BJ (cell line): Measurements from ENCODE around the gene PDE6B. TPM values are rescaled to one million over a fixed set of nuclear protein-coding genes. Genes with fewer than 3 reads are reported as not detected.
"Not testable (repeated sequence)": the region's sequence is repeated elsewhere in the genome, so short reads cannot be mapped to it uniquely, and the experiment has no call there.

Source experiments
- CTCF ChIA-PET: fragments of 350-600 bp; formaldehyde crosslinking; extraction: SDS; loops from one replicate; lab custom pipeline; 2021; ENCODE audit warnings: antibody characterized with exemption, inconsistent platforms; lab: Yijun Ruan, JAX
- POLR2A ChIA-PET: fragments of 300-600 bp; sonication (Branson Sonifier 250); formaldehyde crosslinking; extraction: SDS; loops from one replicate; lab custom pipeline; 2021; ENCODE audit warnings: antibody characterized with exemption; lab: Charles Lee
- DNase-seq: peaks from one replicate; pipeline ENCODE4 v3.0.0-alpha.2; 2011; ENCODE audit warnings: low read depth
- H3K27me3 ChIP-seq: 2 replicates; pipeline ENCODE4 v1.6.0; 2011; ENCODE audit warnings: low read length; ENCODE audit not compliant: control insufficient read depth, insufficient read depth
- H3K36me3 ChIP-seq: 2 replicates; pipeline ENCODE4 v1.5.1; 2011; ENCODE audit warnings: low read length; ENCODE audit not compliant: control insufficient read depth, insufficient read depth
- H3K4me3 ChIP-seq: 2 replicates; pipeline ENCODE4 v1.5.1; 2011; ENCODE audit warnings: low read depth, mild to moderate bottlenecking, control low read depth, low read length
- polyA plus RNA-seq: library from polyadenylated mRNA; depleted of rRNA; stranded (reverse); fragments of >200 nt; gene quantifications from 2 replicates; pipeline ENCODE4 v1.2.3, GENCODE V29; 2011
- TF ChIP-seq, protein P1 (sequence below): IDR thresholded peaks from 2 replicates; pipeline ENCODE4 v1.5.1; 2011; ENCODE audit warnings: low read depth, mild to moderate bottlenecking, control low read depth, inconsistent platforms, low read length, moderate library complexity; ENCODE audit not compliant: insufficient read depth

The PDE6B gene
- polyA plus RNA-seq, 1 experiment, result 0.10 TPM

- Histone ChIP-seq H3K4me3 (peak overlapping the region; percentile 31), H3K36me3 (no peaks in the 10 kb centered on the region), H3K27me3 (0 out of 2 replicates have a peak, but pooled peaks cover under 1% of the 10 kb centered on the region)
- ChIA-PET POLR2A (no interaction called here), CTCF (interaction anchor here (1.3 kb wide), 1 partner anchor 12 kb away, joined by 4 read pairs; no protein-coding TSS in a partner anchor)
- TF ChIP-seq, protein P1, sequence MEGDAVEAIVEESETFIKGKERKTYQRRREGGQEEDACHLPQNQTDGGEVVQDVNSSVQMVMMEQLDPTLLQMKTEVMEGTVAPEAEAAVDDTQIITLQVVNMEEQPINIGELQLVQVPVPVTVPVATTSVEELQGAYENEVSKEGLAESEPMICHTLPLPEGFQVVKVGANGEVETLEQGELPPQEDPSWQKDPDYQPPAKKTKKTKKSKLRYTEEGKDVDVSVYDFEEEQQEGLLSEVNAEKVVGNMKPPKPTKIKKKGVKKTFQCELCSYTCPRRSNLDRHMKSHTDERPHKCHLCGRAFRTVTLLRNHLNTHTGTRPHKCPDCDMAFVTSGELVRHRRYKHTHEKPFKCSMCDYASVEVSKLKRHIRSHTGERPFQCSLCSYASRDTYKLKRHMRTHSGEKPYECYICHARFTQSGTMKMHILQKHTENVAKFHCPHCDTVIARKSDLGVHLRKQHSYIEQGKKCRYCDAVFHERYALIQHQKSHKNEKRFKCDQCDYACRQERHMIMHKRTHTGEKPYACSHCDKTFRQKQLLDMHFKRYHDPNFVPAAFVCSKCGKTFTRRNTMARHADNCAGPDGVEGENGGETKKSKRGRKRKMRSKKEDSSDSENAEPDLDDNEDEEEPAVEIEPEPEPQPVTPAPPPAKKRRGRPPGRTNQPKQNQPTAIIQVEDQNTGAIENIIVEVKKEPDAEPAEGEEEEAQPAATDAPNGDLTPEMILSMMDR, result no peak
- no peak for DNase-seq
These were observed 62.8 kb downstream of the PDE6B start for GRCh38 chr4:687971-688853.

DNA sequence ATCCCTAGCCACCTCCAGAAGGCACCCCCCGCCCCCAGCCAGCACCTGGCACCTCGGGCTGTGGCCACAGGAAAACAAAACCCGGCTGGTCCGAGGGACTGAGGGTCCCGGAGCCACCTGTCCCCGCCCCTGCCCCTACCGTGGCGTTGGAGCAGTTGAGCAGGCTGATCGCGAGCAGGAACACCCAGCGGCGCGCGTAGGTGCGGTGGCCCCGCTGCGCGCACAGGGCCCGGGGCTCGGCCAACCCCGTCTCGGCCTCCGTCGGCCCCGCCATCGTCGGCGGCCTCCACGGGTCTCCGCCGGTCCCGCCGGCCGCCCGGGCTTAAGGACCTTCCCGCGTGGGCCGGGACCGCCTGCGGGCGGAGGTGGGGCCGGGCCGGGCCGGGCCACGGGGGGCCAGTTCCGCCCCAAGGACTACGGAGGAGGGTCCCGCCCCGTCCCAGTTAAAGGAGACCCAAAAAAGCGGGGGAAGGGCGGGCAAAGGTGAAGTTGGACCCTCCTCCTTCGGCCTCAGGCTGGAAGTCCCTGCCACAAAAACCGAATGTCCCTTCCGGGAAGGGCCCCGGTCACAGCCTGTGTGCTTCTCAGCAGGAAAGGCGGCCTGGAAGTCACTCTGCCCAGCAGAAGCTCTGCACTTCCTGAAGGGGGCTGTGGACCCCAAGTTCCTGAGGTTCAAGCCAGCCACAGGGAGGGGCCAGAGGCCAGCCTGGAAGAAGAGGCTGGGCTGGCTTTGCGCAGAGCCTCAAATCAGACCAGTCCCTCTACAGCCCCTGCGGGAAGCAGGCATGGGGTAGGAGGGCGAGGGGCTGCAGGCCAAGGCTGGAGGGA lies 63.7 kb downstream of the PDE6B start, which contains the start of gene SLC49A3:
Gene SLC49A3, minus strand, starts transcription at position 298 of the 828 bp plus-strand sequence. Its CDS starts 24 bp downstream, at position 274.
- no peak for DNase-seq
- CTCF ChIA-PET, result interaction anchor here (0.6 kb wide), 1 partner anchor 38 kb away, joined by 4 read pairs; no protein-coding TSS in a partner anchor
- H3K4me3 ChIP-seq, result peak within 1 kb of the TSS; percentile 31

DNA sequence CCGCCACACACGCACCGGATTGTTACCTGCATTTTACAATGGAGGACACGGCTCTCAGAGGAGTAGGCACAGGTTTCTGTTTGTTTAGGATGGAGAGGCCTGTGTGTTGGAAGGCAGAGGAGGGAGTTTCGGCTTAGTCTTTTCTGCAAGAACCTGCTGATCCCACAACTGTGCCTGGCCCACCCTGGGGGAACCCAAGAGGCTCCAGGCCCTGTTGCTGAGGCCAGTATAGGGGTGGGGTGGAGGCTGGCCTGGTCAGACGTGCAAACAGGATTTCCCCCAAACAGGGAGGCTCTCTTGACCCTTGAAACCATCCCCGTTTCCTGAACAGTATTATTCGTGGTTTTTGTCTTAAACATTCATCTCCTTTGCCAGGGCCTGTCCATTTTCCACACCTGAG lies 64.3 kb downstream of the PDE6B start:
- ChIA-PET POLR2A (no interaction called here), CTCF (interaction anchor here (0.6 kb wide), 1 partner anchor 37 kb away, joined by 4 read pairs; no protein-coding TSS in a partner anchor)
- peaks cover 2% of the 10 kb centered on the region; the same call in 1 of the 2 replicates for H3K27me3 ChIP-seq
- H3K36me3 ChIP-seq, result no peaks in the 10 kb centered on the region
- TF ChIP-seq, protein P1, result no peak
- DNase-seq, result no peak
- H3K4me3 ChIP-seq, result no peak overlapping the region

More for the DNA sequence above, 63.7 kb downstream of the PDE6B start, which contains the start of gene SLC49A3:
- no peaks in the 10 kb centered on the region for H3K36me3 ChIP-seq
- H3K27me3 ChIP-seq, result peaks cover 2% of the 10 kb centered on the region; the same call in 1 of the 2 replicates
- TF ChIP-seq, protein P1, result no peak
- POLR2A ChIA-PET, result no interaction called here

DNA sequence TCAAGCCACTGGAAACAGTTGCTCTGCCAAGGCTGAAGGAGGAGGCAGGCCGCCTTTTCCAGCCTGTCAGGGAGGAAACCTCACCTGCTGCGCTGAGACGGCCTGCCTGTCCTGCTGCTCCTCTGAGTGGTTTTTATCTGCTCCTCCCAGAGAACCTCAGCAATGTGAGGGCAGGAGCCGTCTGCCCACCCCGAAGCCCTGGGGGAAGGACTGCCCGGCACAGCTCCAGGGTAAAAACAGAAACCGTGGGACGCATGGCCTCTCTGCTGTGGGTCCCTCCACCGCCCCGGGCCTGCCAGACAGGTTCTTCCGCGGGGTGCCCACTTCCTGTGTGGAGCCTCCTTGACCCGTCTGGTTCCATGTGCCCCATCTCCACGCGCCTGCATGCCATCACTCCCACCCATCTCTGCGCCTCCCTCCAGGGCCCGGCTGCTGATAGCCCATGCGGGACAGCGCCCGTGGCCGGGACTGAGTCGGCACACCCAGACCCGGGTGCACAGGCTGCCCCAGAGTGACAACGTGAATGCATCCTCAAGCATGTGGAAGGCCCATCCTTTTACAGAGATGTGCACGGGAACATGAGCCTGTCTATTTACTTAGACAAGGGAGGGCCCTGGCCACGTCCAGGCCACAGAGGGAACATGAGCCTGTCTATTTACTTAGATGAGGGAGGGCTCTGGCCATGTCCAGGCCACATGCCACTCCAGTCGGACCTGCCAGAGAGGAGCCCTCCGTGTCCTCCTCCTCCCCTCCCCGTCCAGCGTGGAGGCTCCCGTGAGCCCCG lies 67.6 kb downstream of the PDE6B start:
- Histone ChIP-seq H3K27me3 (peaks cover 2% of the 10 kb centered on the region; the same call in 1 of the 2 replicates), H3K36me3 (no peaks in the 10 kb centered on the region), H3K4me3 (no peak overlapping the region)
- POLR2A ChIA-PET, result no interaction called here
- CTCF ChIA-PET, result interaction anchor here (1.5 kb wide), 1 partner anchor 9 kb away, joined by 6 read pairs; no protein-coding TSS in a partner anchor
- TF ChIP-seq, protein P1, result no peak
- DNase-seq, result no peak

DNA sequence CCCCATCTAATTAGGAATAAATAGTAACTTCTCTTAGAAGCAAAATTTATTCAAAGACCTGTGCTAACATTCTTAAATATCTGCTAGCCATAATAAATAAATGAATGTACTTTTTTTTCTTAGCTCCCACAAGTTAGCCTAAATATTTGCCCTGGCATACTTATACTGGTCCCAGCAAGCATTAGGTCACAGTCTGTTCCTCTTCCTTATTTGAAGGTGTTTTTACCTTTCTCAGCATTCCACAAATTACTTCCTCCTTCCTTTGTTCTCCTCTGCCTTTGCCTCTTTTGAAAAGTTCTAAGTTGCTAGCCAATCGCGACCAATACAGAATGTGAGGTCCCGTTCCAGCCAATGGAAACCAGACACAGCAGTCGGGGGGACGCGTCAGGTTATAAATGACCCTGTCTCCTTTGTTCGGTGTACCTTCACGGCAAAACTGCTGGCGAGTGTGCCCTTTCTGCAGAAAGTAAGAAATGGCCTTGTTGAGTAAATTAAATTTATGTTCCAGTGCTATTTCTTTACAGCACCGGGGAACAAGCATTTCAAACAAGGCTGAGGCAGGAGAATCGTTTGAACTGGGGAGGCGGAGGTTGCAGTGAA lies 69.1 kb downstream of the PDE6B start:
- H3K27me3 ChIP-seq, POLR2A ChIA-PET, H3K36me3 ChIP-seq, DNase-seq, H3K4me3 ChIP-seq, CTCF ChIA-PET: not testable (repeated sequence)
